GM18508 (cell line): ENCODE data around the gene MRPL28.
"Not testable (repeated sequence)": the region's sequence is repeated elsewhere in the genome, so short reads cannot be mapped to it uniquely, and the experiment has no call there.

Source experiments
- ATAC-seq: cut with Tn5 transposase; IDR thresholded peaks from one replicate; pipeline ENCODE4 v1.9.1; 2021; ENCODE audit warnings: moderate number of reproducible peaks; ENCODE audit not compliant: insufficient read depth, unreplicated experiment

The MRPL28 gene

DNA sequence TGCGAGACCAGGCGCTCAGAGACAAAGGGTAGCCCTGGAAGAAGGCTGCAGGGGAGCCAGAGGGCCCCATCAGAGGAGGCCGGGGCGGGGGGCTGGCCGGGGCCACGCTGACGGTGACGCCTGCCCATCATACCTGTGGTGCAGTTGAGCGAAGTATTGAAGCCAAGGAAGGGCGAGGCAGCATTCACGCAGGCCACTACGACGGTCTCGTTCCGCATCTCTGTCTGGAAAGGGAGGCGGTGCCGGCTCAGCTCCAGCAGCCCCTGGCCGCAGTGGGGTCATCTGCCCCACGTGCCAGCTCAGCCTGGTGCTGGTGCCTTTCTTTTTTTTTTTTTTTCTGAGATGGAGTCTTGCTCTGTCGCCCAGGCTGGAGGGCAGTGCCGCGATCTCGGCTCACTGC, 4.9 kb upstream of the MRPL28 start:
- no peak for ATAC-seq

DNA sequence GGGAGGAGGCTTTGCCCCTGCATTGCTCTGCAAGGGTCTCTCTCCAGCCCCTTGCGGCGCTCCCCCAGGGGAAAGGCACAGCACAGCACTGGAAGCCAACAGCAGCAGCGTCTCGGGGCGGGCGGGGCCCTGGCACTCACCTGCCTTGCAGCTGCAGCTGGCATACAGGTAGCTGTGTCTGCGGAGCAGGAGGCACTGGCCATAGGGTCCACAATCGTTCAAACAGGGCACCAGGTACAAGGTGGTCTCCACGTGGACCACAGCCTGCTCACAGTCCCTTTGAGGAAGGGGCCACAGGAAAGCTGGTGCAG, 4.2 kb upstream of the MRPL28 start:
- ATAC-seq = no peak

DNA sequence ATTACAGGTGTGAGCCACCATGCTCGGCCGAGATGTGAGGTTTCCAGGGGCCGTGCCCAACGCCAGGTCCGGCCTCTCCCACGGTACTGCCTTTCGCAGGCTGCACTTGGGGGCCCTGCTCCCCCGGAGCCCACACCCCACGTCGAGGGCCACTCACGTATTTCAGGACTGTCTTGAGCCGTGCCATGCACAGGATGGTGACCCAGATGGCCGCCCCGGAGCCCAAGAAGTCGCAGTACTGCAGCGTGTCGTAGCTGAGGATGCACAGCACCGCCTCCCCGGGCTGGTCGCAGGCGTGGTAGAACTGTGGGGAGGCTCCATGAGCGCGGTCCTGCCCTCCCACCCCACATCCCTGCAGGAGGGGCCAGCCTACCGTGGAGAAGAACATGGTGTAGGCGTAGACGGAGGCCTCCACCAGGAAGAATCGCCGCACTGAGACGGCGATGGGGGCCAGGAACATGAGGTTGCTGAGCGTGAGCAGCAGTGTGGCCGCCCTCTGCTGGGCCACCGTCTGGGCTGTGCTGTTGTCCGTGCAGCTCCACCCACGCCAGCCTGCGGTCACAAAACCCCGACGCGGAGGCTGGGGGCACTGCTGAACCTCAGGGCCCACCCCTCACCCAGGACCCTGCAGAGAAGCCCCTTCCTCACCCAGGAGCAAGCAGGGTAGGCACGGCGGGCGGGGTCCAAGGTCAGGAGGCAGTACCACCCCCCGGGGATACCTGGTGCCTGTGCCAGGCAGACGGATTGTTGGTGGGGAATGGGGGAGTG, 3.7 kb upstream of the MRPL28 start:
- no peak for ATAC-seq

- ATAC-seq = no peak
Measured at GRCh38 chr16:373020-373598, 2.8 kb upstream of the MRPL28 start.

DNA sequence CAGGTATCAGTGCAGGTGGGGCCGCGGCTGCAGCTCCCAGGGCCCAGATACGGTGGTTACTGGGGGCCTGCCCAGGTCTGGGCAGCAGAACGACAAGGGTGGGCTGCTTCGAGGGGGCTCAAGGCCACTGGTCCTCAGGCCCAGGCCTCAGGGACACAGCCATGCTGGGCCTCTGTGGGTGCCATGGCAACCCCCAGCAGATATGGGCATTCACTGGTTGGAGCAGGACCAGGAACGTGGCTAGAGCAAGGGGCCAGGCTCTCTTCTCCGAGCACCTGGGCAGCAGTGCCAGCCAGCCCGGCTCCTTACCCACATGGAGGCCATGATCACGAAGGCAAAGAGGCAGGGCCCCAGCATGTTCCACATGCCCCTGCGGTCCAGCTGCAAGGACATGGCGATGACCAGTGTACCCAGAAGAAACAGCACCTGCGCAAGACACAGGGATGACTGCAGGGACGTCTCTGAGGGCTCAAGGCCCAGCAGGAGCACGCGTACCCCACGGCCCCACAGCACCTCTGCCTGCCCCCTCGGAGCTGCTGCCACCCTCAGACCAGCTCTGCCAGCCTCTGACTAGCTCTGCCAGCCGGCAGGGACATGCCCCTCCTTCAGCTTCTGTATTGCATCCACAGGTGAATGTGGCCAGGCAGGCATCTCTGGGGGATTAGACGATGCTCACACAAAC, 2.1 kb upstream of the MRPL28 start:
- ATAC-seq = no peak

DNA sequence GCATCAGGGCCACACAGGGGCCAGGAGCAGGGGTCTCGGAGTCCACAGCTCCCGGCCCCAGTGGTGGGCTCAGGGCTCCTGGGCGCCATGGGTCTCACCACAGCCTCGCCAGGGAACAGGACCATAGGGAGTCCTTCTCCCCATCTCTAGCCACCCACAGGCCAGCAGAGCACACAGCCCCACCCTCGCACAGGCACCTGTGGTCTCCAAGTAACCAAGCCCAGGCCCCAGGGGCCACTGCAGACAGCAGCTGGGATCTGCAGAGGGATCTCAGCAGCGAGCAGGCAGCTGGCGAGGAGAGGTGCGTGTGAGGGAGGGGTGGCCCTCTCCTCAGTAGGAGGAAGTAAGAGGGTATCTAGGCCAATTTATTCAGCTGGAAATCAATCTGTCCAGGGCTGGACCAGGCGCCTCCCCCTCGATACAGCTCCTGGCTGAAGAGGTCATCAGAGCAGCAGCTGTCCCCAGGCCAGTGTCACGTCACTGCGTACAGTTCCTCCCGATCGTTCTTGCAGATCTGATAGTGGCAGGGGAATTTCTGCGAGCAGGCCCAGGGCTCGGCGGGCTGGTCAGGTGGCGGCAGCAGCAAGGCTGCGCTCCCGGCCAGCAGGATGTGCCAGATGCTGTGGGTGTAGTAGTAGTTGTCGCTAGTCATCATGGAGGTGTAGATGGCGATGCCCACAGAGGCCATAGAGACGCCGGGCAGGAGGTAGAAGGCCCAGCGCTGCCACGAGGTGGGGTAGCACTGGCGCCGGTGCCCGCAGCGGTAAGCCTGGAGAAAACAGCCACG, 1.4 kb upstream of the MRPL28 start:
- ATAC-seq = no peak

DNA sequence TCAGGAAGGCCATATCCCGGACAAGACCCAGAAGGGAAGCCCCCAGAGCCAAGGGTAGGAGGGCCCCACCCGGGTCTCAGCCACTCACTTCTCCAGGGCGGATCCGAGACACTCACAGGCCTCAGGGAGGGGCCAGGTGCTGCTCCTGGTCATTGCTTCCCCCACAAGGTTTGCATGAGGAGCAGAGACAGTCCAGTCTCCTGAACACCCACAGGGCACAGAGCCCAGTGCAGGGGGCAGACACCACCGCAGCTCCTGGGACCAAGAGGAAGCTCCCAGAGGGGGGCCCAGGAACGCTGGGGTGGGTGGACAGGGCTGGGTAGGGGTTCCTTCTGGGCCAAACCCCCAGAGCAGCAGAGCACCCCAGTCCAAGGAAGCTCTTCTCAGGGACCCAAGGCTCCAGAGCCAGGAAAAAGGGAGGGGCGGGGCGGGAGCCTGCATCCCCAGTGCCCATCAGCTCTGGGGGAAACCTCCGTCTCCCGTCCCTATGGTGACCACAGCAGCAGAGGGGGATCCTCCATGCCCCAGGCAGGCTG, 709 bp upstream of the MRPL28 start:
- no peak for ATAC-seq

- no peak for ATAC-seq
Measured at GRCh38 chr16:369866-370436, 387 bp downstream of the MRPL28 start.

DNA sequence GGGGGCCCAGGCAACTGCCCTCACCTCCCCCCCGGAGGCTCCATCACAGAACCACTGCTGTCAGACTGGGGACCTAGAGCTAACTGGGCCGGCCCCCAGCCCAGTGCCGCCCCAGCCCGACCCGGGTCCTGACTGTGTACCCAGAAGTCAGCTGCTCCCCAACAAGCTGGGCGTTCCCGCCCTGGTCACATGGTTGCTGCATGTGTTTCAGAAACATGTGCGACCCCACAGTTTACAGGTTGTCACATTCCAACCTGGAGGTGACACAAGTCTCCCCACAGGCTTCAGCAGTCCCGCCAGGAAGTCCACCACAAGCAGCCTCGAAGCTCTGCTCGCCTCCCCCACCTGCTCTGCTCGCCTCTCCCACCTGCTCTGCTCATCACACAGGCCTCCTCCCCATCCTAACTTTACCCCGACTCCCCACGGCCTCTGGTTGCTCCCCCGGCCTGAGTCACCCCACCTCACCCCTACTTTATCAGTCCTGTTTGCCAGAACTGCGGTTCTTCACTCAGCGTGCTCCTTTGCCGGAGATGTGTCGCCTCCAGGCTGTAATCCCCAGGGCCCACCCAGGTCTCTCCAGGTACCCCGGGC, 968 bp downstream of the MRPL28 start:
- ATAC-seq = no peak

DNA sequence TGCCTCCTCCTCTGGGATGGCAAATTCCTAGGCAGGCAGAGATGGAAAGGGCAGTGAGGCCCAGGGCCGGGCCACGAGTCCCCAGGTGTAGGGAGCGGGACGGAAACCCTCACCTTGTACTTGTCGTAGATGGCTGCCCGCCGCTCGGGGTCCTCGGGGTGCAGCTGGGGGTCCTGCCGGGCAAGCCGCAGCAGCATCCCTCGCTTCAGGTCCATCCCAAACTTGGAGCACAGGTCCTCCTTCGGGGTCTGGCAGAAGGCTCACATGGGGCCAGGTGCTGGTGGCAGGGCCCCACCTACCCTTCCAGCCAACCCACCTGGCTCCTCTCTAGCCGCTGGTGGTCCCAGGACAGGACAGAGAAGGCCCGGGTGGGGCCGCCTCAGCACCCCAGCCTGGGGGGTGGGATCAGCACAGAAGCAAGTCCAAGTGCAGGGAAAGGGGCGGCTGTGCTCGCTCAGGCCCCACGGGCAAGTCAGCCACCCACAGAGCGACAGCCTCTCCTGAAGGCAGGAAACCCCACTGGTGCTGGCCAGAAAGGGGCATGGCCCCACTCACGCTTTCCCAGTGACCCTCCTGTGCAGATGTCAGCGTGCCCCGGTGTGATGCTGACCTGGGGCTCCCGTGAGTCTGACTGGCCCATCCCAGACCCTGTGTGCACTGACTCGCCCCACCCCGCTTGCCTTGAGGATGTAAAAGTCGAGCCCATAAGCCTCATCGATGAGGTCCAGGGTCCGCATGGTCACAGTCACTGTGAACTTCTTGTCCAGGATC, 1.8 kb downstream of the MRPL28 start:
- ATAC-seq = no peak

DNA sequence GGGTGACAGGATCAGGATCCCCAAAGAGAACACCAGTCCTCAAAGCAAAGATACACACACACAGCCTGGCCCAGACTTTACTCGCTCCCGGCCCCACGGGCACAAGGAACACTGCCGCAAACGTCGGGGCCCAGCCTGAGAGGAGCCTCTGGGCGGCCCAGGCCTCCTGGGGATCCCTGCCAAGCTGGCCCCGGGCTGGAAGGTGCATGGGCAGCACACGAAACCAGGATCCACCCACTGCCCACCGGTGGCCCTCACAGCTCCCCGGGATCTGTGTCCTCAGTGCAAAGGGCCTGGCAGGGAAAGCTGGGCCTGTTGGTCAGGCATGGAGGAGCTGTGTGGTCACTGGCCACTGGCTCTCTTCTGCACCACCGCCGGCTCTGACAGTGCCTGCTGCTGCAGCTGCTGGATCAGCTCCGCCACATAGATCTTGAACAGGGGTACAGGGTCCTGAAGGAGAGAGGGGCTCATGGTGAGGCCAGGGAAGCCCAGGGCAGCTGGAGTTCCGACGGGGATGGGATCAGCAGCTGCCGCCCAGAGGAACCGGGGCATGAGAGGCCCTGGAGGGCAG, 2.9 kb downstream of the MRPL28 start:
- no peak for ATAC-seq

DNA sequence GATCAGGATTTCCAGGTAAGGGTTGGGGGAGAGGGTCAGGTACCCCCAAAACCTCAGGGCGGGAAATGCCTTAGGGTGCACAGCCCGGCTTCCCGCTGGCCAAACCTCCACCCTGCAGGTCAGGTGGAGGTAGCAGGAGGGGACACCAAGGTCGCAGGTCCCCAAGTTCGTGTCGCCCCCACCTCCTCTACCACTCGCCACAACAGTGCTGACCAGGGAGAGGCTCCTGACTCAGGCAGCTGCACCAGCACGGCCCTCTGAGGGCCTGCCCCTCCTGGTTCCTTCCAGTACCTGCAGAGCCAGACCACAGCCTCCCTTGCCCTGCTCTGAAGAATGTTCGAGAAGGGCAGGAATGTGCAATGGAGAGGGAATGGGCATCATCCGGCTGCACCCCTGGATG, 3.9 kb downstream of the MRPL28 start:
- no peak for ATAC-seq

DNA sequence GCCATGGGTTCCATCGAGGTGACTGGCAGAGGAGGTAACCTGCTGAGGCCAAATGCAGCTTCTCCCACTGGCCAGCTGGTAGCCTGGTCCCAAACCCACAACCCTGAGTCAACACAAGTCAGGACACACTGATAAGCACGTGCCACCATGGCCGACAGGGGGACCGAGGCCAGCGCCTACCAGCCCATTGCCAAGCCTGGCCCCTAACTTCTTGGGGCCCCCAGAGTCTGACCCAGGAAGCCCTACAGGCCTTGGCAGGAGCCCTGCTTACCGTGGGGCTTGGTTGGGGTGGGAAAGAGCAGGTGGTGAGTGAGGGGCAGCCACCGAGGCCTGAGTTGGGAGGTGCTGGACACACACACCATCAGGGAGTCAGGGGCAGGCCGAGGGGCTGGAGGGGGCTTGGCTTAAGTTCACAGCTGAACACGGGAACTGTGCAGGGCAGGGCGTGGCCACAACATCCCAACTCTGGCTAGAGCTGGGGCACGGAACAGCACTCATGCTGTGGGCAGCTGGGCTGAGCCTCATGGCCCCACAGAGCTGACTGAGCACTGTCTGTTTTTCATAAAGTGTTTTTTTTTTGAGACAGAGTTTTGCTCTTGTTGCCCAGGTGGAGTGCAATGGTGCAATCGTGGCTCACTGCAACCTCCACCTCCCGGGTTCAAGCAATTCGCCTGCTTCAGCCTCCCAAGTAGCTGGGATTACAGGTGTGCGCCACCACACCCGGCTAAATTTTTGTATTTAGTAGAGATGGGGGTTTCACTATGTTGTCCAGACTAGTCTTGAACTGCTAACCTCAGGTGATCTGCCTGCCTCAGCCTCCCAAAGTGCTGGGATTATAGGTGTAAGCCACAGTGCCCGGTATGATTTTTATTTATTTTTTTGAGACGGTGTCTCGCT, 5.5 kb downstream of the MRPL28 start:
- ATAC-seq = no peak

DNA sequence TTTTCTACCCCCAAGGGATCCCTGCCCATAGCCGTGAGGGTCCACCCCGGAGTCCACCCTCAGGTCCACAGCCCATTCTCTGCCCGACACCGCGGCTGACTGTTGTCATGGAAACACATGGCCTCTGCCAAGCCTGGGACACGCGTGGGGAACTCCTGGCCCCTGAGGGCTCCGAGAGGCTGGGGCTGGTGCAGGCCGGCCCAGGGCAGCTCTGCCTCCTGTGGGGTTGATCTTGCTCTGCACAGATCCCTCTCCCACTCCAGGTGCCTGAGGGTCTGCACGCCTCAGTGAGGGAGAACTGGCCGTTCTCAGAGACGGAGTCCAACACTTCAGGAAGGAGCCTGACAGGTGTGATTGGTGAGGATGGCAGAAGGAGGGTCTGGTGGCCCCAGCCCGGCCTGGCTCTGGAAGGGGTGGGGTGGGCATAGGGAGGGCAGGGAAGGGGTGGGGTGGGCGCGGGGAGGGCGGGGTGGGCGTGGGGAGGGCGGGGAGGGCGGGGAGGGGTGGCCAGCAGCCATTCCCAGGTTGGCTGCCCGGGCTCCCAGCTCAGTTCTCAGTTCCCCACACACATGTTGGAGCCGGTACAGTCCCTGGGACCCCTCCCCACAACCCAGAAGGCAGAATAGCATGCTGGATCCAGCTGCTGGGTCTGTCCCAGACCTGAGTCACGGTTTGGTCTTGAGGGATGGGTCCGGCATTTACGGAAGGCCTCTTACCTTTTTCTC, 6.4 kb downstream of the MRPL28 start:
- ATAC-seq = no peak

- ATAC-seq = no peak
Measured at GRCh38 chr16:363110-363765, 7.1 kb downstream of the MRPL28 start.

DNA sequence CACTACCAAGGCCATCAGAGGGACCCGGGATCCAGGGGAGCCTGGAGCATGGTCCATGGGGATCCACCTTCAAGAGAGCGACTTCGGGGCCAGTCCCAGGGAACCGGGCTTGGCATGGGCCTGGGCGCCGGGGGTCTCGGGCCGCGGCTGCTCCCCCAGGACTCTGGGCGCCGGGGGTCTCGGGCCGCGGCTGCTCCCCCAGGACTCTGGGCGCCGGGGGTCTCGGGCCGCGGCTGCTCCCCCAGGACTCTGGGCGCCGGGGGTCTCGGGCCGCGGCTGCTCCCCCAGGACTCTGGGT, 7.7 kb downstream of the MRPL28 start:
- not testable (repeated sequence) for ATAC-seq
